GM13976 (cell line): ENCODE measurements around the gene TMEM123.
"Not testable (repeated sequence)": the region's sequence is repeated elsewhere in the genome, so short reads cannot be mapped to it uniquely, and the experiment has no call there.

Source experiments
- DNase-seq: peaks from one replicate; pipeline ENCODE4 v3.0.0; 2012; ENCODE audit warnings: low spot score
- CTCF ChIP-seq: IDR thresholded peaks from 2 replicates; pipeline ENCODE4 v1.5.1; 2012; ENCODE audit warnings: borderline replicate concordance, mild to moderate bottlenecking; ENCODE audit not compliant: insufficient read depth; ENCODE audit errors: extremely low read depth, missing control alignments, control extremely low read depth
- in situ Hi-C: fragments of 300-500 bp; cut with MboI; formaldehyde crosslinking; loops from one replicate; pipeline ENCODE4 v1.12.0; 2022; ENCODE audit warnings: low sequenced_read_pairs, mixed read lengths, inconsistent platforms; ENCODE audit not compliant: unreplicated experiment

The TMEM123 gene

DNA sequence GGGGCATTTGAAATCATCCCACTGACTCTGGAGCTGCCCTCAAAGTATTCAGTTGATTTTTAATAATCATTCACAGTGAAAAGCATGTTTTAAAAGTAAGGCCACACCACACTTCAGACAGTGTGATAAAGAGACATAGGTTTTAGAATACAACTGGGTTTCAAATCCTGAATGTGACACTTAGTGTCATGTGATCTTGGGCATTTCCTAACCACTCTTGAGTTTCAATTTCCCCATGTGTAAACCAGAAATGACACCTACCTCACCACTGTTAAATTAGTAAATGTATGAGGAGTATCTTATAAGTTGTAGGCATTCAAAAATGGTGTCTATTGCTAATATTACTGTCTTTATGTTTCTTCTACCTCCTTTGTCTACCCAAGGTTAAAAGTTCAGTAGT is 5.4 kb downstream of the TMEM123 start:
- no peak for DNase-seq
- TF ChIP-seq CTCF = no peak
- in situ Hi-C loops = no loop called here

DNA sequence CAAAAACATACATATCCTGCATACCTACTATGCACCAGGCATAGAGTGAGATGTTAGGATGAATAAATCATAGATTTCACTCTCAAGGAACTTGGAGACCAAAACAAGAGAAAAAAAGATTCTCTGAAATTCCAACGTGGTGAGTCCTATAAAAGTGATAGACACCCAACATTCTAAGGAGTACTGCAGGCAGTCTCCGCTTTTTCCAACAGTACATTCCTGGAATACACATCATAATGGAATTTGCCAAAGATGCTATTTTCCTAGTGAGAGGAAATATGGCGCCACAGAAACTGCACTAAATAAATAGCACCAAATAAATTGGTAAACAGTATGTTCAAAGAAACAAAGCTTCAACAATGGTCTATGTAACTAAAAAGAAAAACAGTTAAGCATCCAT is 6.0 kb downstream of the TMEM123 start:
- DNase-seq = no peak
- in situ Hi-C loops = no loop called here
- TF ChIP-seq CTCF = no peak

DNA sequence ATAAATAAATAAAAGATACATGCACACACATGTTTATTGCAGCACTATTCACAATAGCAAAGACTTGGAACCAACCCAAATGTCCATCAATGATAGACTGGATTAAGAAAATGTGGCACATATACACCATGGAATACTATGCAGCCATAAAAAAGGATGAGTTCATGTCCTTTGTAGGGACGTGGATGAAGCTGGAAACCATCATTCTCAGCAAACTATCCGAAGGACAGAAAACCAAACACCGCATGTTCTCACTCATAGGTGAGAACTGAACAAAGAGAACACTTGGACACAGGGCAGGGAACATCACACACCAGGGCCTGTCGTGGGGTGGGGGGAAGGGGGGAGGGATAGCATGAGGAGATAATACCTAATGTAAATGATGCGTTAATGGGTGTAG is 7.9 kb downstream of the TMEM123 start:
- in situ Hi-C loops, DNase-seq: not testable (repeated sequence)

GRCh38 chr11:102444142-102444541 is 8.4 kb downstream of the TMEM123 start:
- in situ Hi-C loops, DNase-seq: not testable (repeated sequence)

DNA sequence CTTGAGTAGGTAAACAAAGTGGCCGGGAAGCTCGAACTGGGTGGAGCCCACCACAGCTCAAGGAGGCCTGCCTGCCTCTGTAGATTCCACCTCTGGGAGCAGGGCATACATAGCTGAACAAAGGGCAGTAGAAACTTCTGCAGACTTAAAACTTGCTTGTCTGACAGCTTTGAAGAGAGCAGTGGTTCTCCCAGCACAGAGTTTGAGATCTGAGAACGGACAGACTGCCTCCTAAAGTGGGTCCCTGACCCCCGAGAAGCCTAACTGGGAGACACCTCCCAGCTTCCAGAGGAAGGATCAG is 13.6 kb downstream of the TMEM123 start:
- DNase-seq, in situ Hi-C loops: not testable (repeated sequence)

DNA sequence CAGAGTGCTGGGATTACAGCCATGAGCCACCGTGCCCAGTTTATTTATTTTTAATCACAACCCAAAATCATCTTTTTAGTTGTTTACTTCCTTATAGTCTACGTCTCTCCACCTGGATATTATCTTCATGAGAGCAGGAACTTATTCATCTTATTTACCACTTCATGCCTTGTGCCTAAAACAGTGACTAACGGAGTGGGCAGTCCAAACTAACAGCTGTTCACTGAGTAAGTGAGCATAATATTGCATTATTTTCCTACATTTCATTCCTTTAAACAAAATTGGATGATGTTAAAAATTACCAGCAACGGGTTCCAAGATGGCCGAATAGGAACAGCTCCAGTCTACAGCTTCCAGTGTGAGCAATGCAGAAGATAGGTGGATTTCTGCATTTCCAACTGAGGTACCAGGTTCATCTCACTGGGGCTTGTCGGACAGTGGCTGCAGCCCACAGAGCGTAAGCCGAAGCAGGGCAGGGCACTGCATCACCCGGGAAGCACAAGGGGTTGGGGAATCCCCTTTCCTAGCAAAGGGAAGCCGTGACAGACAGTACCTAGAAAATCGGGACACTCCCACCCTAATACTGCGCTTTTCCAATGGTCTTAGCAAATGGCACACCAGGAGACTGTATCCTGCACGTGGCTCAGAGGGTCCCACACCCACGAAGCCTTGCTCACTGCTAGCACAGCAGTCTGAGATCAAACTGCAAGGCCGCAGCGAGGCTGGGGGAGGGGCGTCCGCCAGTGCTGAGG is 14.1 kb downstream of the TMEM123 start:
- TF ChIP-seq CTCF = no peak
- DNase-seq = no peak
- in situ Hi-C loops = no loop called here

GRCh38 chr11:102437727-102438126 is 14.8 kb downstream of the TMEM123 start:
- no peak for DNase-seq
- in situ Hi-C loops = no loop called here
- no peak for TF ChIP-seq CTCF

DNA sequence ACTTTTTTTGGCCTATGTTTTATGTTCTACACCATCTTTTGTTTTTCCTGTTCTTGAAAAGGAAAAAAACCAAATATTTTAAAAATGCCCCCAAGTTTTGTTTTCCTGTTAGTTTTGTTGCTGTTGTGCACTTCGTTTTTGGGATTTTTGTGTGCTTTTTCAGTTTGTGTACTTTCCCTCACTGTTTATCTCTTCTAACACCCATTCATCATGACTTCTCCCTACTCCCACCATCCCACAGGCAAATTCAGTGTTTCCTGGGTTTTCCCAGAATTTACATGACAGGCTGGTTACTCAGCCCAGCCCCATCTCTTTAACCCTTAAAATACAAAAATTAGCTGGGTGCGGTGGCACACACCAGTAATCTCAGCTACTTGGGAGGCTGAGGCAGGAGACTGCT is 15.6 kb downstream of the TMEM123 start:
- no peak for DNase-seq
- in situ Hi-C loops = no loop called here
- no peak for TF ChIP-seq CTCF
